Activated CD4-positive, alpha-beta T cell treated with anti-CD3 and anti-CD28 coated beads for 4 hours (primary cell): Measurements from ENCODE around the gene DGKD.

ENCODE experiments used
- DNase-seq, 2 donors: peaks; one replicate each; pipeline ENCODE4 v3.0.0-alpha.2; 2020

The DGKD gene

GRCh38 chr2:233414273-233414654, 60.0 kb downstream of the DGKD start:
- DNase-seq = no peak

- peak; percentile 68 to 69 for DNase-seq
These were observed 60.7 kb downstream of the DGKD start for GRCh38 chr2:233414777-233415570.

GRCh38 chr2:233416199-233416598, 61.9 kb downstream of the DGKD start:
- DNase-seq = no peak

GRCh38 chr2:233416706-233417105, 62.4 kb downstream of the DGKD start:
- no peak for DNase-seq

GRCh38 chr2:233417282-233417681, 63.0 kb downstream of the DGKD start:
- no peak for DNase-seq

- no peak for DNase-seq
These were observed 63.9 kb downstream of the DGKD start for GRCh38 chr2:233418052-233418760.

- peak; percentile 29 to 52 for DNase-seq
These were observed 64.7 kb downstream of the DGKD start for GRCh38 chr2:233418761-233419546.

- peak; percentile 46 to 47 for DNase-seq
These were observed 65.5 kb downstream of the DGKD start for GRCh38 chr2:233419602-233420391.

GRCh38 chr2:233421091-233421816, 67.0 kb downstream of the DGKD start:
- DNase-seq = no peak

- peak; percentile 47 to 57 for DNase-seq
These were observed 67.9 kb downstream of the DGKD start for GRCh38 chr2:233422050-233422639.

- DNase-seq = no peak
These were observed 68.6 kb downstream of the DGKD start for GRCh38 chr2:233422649-233423551.

- no peak for DNase-seq
These were observed 69.2 kb downstream of the DGKD start for GRCh38 chr2:233423552-233423860.

GRCh38 chr2:233424154-233424951, 70.1 kb downstream of the DGKD start:
- DNase-seq = no peak

GRCh38 chr2:233426619-233427342, 72.5 kb downstream of the DGKD start:
- peak; percentile 65 to 72 for DNase-seq

GRCh38 chr2:233428008-233428407, 73.7 kb downstream of the DGKD start:
- no peak for DNase-seq

GRCh38 chr2:233428438-233428837, 74.1 kb downstream of the DGKD start:
- DNase-seq = no peak

GRCh38 chr2:233429175-233429897, 75.0 kb downstream of the DGKD start:
- DNase-seq = no peak

GRCh38 chr2:233430081-233430480, 75.8 kb downstream of the DGKD start:
- DNase-seq = no peak
